Uterus (tissue), 4 donors: ENCODE data around the gene ZNF470. TPM values are rescaled to one million over a fixed set of nuclear protein-coding genes. Genes with fewer than 3 reads are reported as not detected.

Experiments used
- DNase-seq, 2 donors: peaks; one replicate each; pipeline ENCODE4 v3.0.0-alpha.2; 2019 to 2020
- H3K27ac ChIP-seq, 2 donors: fragments of 200-600 bp; sonication (generic); 1 replicate in 1 of 2; 2 replicates in 1 of 2; pipeline ENCODE4 v1.5.1; 2016 to 2018
- H3K27me3 ChIP-seq, 2 donors: fragments of 200-600 bp; sonication (generic); one replicate each; pipeline ENCODE4 v1.5.1; 2018 to 2019; ENCODE audit warnings: control low read depth in 1 of 2
- H3K36me3 ChIP-seq, 2 donors: fragments of 200-600 bp; sonication (generic); one replicate each; pipeline ENCODE4 v1.5.1; 2019; ENCODE audit warnings: control low read depth in 1 of 2
- H3K4me1 ChIP-seq, 2 donors: fragments of 200-600 bp; sonication (generic); one replicate each; pipeline ENCODE4 v1.5.1; 2018 to 2019; ENCODE audit warnings: control low read depth in 1 of 2
- H3K4me3 ChIP-seq, 2 donors: fragments of 200-600 bp; sonication (generic); 1 replicate in 1 of 2; 2 replicates in 1 of 2; pipeline ENCODE4 v1.5.1; 2018 to 2019; ENCODE audit warnings: mild to moderate bottlenecking in 1 of 2
- H3K9me3 ChIP-seq, 2 donors: fragments of 200-600 bp; sonication (generic); one replicate each; pipeline ENCODE4 v1.5.1; 2019; ENCODE audit warnings: control low read depth in 1 of 2
- POLR2A ChIP-seq, 2 donors: fragments of 450-650 bp; IDR thresholded peaks; one replicate each; pipeline ENCODE4 v1.6.1; 2016; ENCODE audit warnings: antibody characterized with exemption in 2 of 2, mild to moderate bottlenecking in 1 of 2, moderate library complexity in 1 of 2
- intact Hi-C: fragments of 100-400 bp; cut with DNase I; formaldehyde crosslinking; loops from one replicate; pipeline ENCODE4 v1.15.1; 2023; ENCODE audit warnings: low total_unique reads
- total RNA-seq, 4 donors: library from RNA; depleted of rRNA in 3 of 4; stranded (reverse); fragments of >200 nt in 3 of 4; gene quantifications; one replicate each; pipeline versions ENCODE4 v1.1.0 to v1.2.4, GENCODE V29; 2014 to 2023
- TF ChIP-seq, protein P1 (sequence below), 4 experiments: fragments of 200-600 bp in 2 of 4; fragments of 450-650 bp in 2 of 4; sonication (generic) in 2 of 4; IDR thresholded peaks; one replicate each; pipeline ENCODE4 v1.5.1; 2016 to 2019; ENCODE audit warnings: antibody characterized with exemption in 4 of 4, mild to moderate bottlenecking in 2 of 4, moderate library complexity in 1 of 4
- donor health status: DM: yes; HTN: yes; CAD: no.

Gene ZNF470
- total RNA-seq, 4 donors from 2014 or later: 7.5 to 11.0 (median 9.7) TPM

DNA sequence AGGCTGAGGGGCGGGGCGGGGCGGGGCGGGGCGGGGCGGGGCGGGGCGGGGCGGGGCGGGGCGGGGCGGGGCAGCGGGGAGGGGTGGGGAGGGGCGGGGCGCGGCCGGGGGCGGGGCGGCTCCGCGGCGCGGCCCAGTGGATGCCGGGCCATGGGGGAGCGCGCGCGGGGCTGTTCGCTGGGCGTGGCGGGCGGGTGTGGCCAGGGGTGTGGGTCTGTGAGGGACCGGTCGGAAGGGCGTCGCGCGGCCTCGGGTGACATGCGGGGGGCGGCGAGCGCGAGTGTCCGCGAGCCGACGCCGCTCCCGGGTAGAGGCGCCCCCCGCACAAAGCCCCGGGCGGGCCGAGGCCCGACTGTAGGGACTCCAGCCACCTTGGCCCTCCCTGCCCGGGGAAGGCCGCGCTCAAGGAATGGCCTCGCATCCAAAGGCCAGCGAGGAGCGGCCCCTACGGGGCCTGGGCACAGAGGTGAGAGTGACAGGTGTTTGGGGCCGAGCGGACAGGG is 28.5 kb upstream of the ZNF470 start, which contains the start of gene ZFP28:
Gene ZFP28 (plus strand): TSS at position 188 of the 503 bp plus-strand sequence. CDS start 71 bp downstream, at position 259.
- intact Hi-C loops: no loop called here
- peak; percentile 76 to 78 for DNase-seq
- peak in 1 of 2 donors; percentile 28 for TF ChIP-seq POLR2A (IDR thresholded peaks at IDR 0.05)
- TF ChIP-seq, protein P1, sequence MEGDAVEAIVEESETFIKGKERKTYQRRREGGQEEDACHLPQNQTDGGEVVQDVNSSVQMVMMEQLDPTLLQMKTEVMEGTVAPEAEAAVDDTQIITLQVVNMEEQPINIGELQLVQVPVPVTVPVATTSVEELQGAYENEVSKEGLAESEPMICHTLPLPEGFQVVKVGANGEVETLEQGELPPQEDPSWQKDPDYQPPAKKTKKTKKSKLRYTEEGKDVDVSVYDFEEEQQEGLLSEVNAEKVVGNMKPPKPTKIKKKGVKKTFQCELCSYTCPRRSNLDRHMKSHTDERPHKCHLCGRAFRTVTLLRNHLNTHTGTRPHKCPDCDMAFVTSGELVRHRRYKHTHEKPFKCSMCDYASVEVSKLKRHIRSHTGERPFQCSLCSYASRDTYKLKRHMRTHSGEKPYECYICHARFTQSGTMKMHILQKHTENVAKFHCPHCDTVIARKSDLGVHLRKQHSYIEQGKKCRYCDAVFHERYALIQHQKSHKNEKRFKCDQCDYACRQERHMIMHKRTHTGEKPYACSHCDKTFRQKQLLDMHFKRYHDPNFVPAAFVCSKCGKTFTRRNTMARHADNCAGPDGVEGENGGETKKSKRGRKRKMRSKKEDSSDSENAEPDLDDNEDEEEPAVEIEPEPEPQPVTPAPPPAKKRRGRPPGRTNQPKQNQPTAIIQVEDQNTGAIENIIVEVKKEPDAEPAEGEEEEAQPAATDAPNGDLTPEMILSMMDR (IDR thresholded peaks at IDR 0.05): peak in 1 of 4 experiments; percentile 4
- Histone ChIP-seq H3K36me3 (no peaks in the 10 kb centered on the region), H3K4me1 (no peaks in the 10 kb centered on the region), H3K9me3 (peaks cover 0 to 46% of the 10 kb centered on the region in 2 donors), H3K27ac (peak within 1 kb of the TSS; percentile 93), H3K4me3 (peak within 1 kb of the TSS; percentile 89 to 92), H3K27me3 (no peaks in the 10 kb centered on the region)

DNA sequence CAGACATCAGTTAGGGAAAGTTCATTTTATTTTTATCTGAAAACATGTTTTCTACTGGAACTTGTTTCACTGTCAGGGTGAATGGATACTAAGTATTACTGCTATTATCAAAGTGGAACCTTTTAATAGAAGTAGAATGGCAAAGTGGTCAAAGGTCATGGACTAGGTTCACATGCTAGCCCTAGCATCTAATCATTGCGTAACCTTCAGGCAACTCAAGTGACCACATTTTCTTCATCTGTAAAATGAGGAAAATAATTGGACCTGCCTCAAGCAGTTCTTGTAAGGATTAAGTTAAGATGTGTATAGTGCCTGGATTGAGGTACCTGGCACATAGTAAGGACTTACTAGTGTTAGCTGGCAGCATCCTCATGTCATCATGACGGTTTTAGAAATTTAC is 23.5 kb upstream of the ZNF470 start:
- no peak for TF ChIP-seq POLR2A (IDR thresholded peaks at IDR 0.05)
- TF ChIP-seq, protein P1 (IDR thresholded peaks at IDR 0.05): no peak
- H3K4me3 ChIP-seq: no peak overlapping the region
- peaks cover 0 to 74% of the 10 kb centered on the region in 2 donors for H3K9me3 ChIP-seq
- H3K4me1 ChIP-seq: no peaks in the 10 kb centered on the region
- H3K27me3 ChIP-seq: no peaks in the 10 kb centered on the region
- no peak overlapping the region for H3K27ac ChIP-seq
- DNase-seq: no peak
- H3K36me3 ChIP-seq: no peaks in the 10 kb centered on the region
- intact Hi-C loops: no loop called here

DNA sequence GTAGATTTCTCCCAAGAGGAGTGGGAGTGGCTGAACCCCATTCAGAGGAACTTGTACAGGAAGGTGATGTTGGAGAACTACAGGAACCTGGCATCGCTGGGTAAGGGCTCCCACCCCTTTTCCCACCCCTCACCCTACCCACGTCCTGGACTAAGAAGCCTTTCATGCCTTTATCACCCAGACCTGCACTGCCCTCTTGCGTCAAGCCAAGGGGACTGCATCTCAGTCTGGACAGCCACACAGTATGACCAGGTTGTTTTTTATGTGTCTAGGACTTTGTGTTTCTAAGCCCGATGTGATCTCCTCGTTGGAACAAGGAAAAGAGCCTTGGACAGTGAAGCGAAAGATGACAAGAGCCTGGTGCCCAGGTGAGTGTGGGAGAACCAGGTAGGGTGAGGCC is 19.7 kb upstream of the ZNF470 start:
- Histone ChIP-seq H3K27ac (no peak overlapping the region), H3K4me3 (no peak overlapping the region), H3K9me3 (peaks cover 0 to 99% of the 10 kb centered on the region in 2 donors), H3K4me1 (no peaks in the 10 kb centered on the region), H3K27me3 (no peaks in the 10 kb centered on the region), H3K36me3 (no peaks in the 10 kb centered on the region)
- no peak for DNase-seq
- intact Hi-C loops: no loop called here
- TF ChIP-seq, protein P1 (IDR thresholded peaks at IDR 0.05): no peak
- TF ChIP-seq POLR2A (IDR thresholded peaks at IDR 0.05): no peak

DNA sequence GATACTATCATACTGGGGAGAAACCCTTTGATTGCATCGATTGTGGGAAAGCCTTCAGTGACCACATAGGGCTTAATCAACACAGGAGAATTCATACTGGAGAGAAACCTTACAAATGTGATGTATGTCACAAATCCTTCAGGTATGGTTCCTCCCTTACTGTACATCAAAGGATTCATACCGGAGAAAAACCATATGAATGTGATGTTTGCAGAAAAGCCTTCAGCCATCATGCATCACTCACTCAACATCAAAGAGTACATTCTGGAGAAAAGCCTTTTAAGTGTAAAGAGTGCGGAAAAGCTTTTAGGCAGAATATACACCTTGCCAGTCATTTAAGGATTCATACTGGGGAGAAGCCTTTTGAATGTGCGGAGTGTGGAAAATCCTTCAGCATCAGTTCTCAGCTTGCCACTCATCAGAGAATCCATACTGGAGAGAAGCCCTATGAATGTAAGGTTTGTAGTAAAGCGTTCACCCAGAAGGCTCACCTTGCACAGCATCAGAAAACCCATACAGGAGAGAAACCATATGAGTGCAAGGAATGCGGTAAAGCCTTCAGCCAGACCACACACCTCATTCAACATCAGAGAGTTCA is 12.9 kb upstream of the ZNF470 start:
- TF ChIP-seq, protein P1 (IDR thresholded peaks at IDR 0.05): no peak
- TF ChIP-seq POLR2A (IDR thresholded peaks at IDR 0.05): no peak
- Histone ChIP-seq H3K4me1 (no peaks in the 10 kb centered on the region), H3K27me3 (no peaks in the 10 kb centered on the region), H3K4me3 (no peak overlapping the region), H3K9me3 (peaks cover 3 to 98% of the 10 kb centered on the region in 2 donors), H3K27ac (no peak overlapping the region), H3K36me3 (peaks cover 0 to 6% of the 10 kb centered on the region in 2 donors)
- DNase-seq: no peak
- intact Hi-C loops: no loop called here

DNA sequence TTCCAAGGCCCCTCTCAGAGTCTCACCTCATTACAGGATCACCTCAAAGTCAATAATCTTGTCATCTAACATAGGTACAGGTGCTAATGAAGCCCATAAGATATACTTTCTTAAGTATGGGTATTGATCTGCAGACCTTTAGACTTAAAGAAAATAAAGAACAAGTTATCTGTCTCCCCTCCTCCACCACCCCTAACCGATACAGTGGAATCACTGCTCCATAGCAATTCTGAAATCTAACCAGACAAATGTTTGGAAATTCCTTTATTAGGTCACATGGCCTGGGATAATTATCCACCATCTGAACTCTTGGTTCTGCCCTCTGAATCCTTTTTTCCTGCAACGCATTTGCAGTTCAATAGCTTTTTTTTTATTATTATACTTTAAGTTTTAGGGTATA is 4.5 kb upstream of the ZNF470 start:
- Histone ChIP-seq H3K27me3 (no peaks in the 10 kb centered on the region), H3K27ac (no peak overlapping the region), H3K9me3 (peaks cover 0 to 64% of the 10 kb centered on the region in 2 donors), H3K4me1 (no peaks in the 10 kb centered on the region), H3K36me3 (no peaks in the 10 kb centered on the region), H3K4me3 (no peak overlapping the region)
- intact Hi-C loops: no loop called here
- no peak for DNase-seq
- TF ChIP-seq, protein P1 (IDR thresholded peaks at IDR 0.05): no peak
- no peak for TF ChIP-seq POLR2A (IDR thresholded peaks at IDR 0.05)
